HG03064 (cell line): ENCODE data around the gene CCNL2.
"Not testable (repeated sequence)": the region's sequence is repeated elsewhere in the genome, so short reads cannot be mapped to it uniquely, and the experiment has no call there.

Experiments used
- ATAC-seq: cut with Tn5 transposase; IDR thresholded peaks from one replicate; pipeline ENCODE4 v1.9.1; 2021; ENCODE audit warnings: low read depth; ENCODE audit not compliant: unreplicated experiment

Gene CCNL2

GRCh38 chr1:1402072-1402900 is 3.2 kb upstream of the CCNL2 start:
- ATAC-seq: no peak

GRCh38 chr1:1401457-1402010 is 2.4 kb upstream of the CCNL2 start:
- ATAC-seq: no peak

- ATAC-seq: no peak
These were observed 1.7 kb upstream of the CCNL2 start for GRCh38 chr1:1400576-1401456.

GRCh38 chr1:1399872-1400575 is 889 bp upstream of the CCNL2 start:
- peak; percentile 6 for ATAC-seq

- peak; percentile 4 for ATAC-seq
These were observed 403 bp downstream of the CCNL2 start for GRCh38 chr1:1398677-1399186.

GRCh38 chr1:1397839-1398523 is 1.2 kb downstream of the CCNL2 start:
- no peak for ATAC-seq

GRCh38 chr1:1395166-1395565 is 4.0 kb downstream of the CCNL2 start:
- no peak for ATAC-seq

- no peak for ATAC-seq
These were observed 5.0 kb downstream of the CCNL2 start for GRCh38 chr1:1394116-1394515.

GRCh38 chr1:1393428-1393827 is 5.7 kb downstream of the CCNL2 start:
- ATAC-seq: no peak

- ATAC-seq: no peak
These were observed 6.1 kb downstream of the CCNL2 start for GRCh38 chr1:1393014-1393413.

- ATAC-seq: no peak
These were observed 7.9 kb downstream of the CCNL2 start for GRCh38 chr1:1391225-1391624.

- ATAC-seq: no peak
These were observed 8.5 kb downstream of the CCNL2 start for GRCh38 chr1:1390675-1391074.

- no peak for ATAC-seq
These were observed 11.1 kb downstream of the CCNL2 start for GRCh38 chr1:1388078-1388472.

- ATAC-seq: no peak
These were observed 11.7 kb downstream of the CCNL2 start for GRCh38 chr1:1387098-1388077.

- no peak for ATAC-seq
These were observed 13.2 kb downstream of the CCNL2 start for GRCh38 chr1:1385931-1386330.

GRCh38 chr1:1385339-1385738 is 13.8 kb downstream of the CCNL2 start:
- ATAC-seq: not testable (repeated sequence)

- ATAC-seq: no peak
These were observed 17.8 kb downstream of the CCNL2 start for GRCh38 chr1:1381294-1381693.

GRCh38 chr1:1380860-1381259 is 18.3 kb downstream of the CCNL2 start:
- ATAC-seq: no peak
